ENCODE data around the gene STRN3.
"Not testable (repeated sequence)": the region's sequence is repeated elsewhere in the genome, so short reads cannot be mapped to it uniquely, and the experiment has no call there.

Gene STRN3

DNA sequence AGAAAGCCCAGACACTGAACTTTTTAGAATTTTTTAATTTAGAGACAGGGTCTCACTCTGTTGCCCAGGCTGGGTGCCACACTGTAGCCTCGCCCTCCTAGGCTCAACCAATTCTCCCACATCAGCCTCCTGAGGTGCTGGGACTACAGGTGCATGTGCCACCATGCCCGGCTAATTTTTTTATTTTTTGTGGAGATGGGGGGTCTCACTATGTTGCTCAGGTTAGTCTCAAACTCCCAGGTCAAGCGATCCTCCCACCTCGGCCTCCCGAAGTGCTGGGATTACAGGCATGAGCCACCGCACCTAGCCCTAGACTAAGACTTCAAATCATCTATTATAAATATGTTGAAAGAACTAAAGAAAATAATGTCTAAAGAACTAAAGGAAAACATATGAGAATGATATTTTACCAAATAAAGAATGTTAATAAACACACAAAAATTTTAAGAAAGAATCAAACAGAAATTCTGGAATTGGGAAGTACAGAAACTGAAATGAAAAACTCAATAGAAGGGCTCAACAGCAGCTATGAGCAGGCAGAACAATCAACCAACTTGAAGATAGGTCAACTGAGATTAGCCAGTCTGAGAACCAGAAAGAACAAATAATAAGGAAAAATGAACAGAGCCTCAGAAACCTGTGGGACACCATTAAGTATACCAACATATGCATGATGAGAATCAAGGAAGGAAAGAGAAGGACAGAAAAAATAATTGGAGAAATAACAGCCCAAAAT lies 27.0 kb downstream of the STRN3 start:
- DNase-seq = no peak

DNA sequence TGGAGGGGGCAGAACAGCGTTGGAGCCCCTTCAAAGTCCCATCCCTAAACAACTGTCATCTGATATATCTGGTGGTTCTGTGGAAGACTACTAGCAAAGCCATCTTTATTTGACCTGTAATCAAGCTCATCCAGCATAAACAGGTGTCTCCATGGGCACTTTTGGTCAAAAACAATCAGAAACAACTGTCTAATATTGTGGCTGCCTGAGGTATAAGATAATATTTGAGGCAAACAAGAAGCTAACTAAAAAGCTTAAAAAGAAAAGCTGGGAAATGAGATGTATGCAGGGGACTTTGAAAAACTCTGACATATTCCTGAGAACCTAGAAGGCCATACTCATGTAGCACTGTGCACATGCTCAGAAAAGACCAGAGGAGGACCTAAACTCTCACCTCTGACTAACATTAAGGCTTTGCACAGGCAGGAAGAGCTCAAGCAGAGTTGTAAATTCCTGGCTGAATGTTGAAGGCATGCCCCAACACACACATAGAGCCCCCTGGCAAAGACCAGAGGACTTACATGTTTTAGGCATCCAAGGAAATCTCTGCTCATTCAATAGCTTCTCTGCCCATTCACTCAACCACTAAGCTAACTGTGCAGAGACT lies 28.0 kb downstream of the STRN3 start:
- DNase-seq = no peak

GRCh38 chr14:30996892-30997659 lies 29.1 kb downstream of the STRN3 start:
- DNase-seq = no peak

DNA sequence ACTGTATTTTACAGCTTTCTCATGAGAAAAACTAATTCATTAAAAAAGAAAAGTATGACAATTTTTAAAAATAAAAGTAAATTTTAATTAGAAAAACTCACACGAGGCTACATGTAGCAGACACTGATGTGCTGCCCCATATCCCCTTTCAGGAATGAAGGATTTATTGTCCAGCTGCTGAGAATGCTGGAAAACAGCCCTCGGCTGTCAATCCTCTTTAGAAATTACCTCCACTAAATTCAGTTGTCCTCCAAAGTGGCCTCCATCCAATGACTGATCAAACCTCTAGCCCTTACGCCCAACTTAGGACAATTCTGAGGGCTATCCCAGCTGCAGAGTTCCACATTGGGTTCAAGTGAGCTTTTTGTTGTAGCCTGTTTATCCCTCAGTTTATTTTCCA lies 30.5 kb downstream of the STRN3 start:
- DNase-seq = no peak

- no peak for DNase-seq
These were observed 31.2 kb downstream of the STRN3 start for GRCh38 chr14:30994681-30995620.

DNA sequence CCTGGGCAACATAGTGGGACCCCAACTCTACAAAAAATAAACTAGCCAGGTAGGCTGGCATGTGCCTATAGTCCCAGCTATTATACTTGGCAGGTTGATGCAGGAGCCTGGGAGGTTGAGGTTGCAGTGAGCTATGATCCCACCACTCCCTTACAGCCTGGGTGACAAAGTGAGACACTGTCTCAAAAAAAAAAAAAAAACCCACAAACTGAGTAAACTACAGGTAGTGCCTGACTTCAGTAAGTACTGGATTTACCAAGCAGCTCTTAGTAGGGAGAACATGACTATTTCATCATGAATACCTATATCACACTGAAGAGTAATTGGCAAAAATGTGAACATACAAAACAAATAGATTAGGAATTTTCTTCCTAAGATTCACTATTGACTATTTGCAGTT lies 33.1 kb downstream of the STRN3 start:
- DNase-seq = no peak

DNA sequence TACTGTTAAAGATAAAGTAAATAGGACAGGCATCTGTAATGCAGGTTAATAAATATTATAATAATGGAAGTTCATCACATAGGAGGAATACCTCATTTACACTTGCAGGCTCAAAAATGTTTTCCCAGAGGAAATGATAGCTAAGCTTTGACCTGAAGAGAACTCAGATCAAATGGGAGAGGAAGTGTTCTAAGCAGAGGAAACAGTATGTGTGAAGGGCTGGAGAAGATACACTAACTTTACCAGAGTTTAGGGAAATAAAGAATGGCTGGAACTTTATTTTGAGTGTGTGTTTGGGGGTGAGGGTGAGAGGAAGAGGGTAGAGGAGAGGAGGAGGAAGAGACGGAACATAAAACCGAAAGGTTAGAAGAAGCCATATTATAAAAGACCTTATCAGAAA lies 34.8 kb downstream of the STRN3 start:
- DNase-seq = no peak

DNA sequence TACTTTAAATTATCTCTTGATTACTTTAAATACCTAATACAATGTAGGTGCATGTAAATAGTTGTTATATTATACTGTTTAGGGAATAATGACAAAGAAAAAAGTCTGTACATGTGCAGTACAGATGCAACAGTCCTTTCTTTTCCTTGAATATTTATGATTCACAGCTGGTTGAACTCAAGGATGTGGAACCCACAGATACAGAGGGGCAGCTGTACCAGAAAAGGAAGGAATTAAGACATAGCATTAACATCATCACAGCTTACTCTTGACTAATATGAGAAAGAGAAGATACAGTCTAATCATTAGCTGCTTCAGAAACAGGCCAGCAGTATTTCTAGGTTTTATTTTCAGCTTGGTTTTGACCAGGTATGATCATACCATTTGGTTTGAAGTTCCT lies 35.4 kb downstream of the STRN3 start:
- no peak for DNase-seq

DNA sequence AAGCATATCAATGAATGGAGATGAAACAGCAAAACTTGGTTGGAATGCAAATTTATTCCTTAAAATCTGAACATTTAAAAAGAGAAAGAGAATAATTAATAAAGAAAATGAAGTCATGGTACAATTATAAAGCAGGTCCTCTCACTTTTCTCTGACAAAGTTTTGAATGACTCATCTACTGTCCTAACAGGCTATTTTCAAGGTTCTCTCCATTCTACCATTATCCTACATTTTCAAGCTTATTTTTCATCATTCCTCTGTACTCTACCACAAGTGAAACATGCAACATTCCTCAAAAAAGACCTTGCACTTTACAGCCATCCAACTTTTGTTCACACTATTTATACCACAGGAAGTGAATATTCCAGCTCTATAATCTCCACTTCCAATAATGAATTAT lies 37.7 kb downstream of the STRN3 start:
- no peak for DNase-seq

DNA sequence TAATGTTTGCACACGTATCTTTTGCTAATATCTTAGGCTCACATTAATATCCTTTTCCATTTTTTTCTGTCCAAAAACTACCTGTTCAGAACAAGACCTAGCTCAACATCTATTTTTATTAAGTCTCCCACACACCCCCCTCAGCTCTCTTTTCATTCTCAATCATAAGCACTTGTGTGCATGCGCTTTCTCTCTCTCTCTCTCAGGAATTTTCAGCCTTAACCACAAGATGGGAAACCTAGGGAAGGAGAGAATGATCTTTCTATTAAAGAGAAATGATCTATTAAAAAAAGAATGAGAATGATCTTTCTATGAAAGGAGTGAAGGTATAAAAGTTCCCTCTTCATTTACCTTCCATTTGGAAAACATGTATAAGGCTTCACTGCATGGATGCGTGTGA lies 40.4 kb downstream of the STRN3 start:
- no peak for DNase-seq

DNA sequence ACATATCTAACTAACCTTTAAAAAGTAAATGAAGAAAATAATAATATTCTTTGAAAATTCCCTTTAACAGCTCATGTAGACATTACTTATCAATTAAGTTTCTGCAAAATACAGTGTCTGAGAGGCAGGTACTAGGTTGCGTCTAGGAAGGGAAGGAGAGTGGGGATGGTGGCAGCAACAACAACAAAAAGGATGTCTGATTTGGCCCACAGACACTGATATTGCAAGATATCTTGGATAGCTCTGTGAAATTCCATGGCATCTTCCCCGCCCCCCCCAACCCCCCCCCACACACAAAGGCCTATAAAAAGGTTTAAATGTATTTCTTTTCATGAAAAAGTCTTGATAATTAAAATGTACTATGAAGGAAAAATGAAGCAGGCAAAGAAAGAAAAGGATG lies 42.3 kb downstream of the STRN3 start:
- no peak for DNase-seq

- DNase-seq = no peak
These were observed 43.6 kb downstream of the STRN3 start for GRCh38 chr14:30982533-30982932.

DNA sequence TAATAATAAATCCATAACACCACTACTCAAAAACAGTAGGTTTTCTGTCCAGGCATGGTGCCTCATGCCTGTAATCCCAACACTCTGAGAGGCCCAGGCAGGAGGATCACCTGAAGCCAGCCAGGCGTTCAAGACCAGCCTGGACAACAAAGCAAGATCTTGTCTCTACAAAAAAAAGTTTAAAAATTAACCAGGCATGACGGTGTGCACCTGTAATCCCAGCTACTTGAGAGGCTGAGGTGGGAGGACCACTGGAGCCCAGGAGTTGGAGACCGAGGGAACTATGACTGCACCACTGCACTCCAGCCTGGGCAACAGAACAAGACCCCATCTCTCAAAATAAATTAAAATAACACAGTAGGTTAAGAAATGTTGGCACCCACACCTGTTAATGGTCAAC lies 45.2 kb downstream of the STRN3 start:
- no peak for DNase-seq

DNA sequence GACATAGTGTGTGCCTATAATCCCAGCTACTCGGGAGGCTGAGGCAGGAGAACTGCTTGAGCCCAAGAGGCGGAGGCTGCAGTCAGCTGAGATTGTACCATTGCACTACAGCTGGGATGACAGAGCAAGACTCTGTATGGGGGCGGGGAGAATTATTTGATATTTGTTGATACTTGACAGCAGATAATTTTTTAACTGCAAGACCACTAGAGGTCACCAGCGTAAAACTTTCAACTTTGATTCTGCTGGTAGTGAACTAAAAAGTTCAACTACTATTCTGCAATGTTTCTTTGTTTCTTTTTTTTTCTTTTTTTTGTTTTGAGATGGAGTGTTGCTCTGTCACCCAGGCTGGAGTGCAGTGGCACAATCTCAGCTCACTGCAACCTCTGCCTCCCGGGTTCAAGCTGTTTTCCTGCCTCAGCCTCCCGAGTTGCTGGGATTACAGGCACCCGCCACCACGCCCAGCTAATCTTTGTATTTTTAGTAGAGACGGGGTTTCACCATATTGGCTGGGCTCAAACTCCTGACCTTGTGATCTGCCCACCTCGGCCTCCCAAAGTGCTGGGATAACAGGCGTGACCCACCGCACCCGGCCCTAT lies 46.0 kb downstream of the STRN3 start:
- DNase-seq = not testable (repeated sequence)

DNA sequence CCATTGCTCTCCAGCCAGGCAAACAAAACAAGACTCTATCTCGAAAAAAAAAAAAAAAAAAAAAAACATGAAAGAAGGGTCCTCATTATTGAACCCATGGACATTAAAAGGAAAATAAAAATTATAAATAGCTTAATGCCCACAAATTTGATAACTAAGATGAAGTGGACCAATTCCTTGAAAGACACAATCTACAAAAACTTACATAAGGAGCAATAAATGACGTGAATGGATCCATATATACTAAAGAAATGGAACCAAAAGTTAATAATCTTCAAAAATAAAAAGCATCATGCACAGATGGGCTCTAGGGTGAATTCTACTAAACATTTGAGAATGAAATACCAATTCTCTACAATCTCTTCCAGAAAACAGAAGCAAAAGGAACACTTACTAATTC lies 48.4 kb downstream of the STRN3 start:
- no peak for DNase-seq

- no peak for DNase-seq
These were observed 51.6 kb downstream of the STRN3 start for GRCh38 chr14:30974628-30975027.

GRCh38 chr14:30972882-30973582 lies 53.1 kb downstream of the STRN3 start:
- DNase-seq = no peak

GRCh38 chr14:30972036-30972732 lies 54.0 kb downstream of the STRN3 start:
- not testable (repeated sequence) for DNase-seq

DNA sequence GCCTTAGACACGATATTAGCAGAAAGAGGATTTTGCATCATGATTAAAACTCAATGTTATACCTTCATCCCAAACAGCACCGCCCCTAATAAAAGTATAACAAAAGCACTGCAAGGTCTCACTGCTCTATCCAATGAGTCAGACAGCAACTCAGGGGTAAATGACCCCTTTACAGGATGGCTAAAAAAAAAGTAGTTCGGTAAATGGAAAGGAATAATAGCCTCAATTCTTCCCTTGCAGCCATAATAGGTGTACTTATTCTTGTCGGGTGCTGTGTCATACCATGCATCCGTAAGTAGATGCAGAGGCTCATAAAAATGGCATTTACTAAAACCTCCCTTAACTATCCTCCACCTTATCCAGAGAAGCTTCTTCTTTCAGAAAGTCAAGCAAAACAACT lies 54.6 kb downstream of the STRN3 start:
- no peak for DNase-seq

DNA sequence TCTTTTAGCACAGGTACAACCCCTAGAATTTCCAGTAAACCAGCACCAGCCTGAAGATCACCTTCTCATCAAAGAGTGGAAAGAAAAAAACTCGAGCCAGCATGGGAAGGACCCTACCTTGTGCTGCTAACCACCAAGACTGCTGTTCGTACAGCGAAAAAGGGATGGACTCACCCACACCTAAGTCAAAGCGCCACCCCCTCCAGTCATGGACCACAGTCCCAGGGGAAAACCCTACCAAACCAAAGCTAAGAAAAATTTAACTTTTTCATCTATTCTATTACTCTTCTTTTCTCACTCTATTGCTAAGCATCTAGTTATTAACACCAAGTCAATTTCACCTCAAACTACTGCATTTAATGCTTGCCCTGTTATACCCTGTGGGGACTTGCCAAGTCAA lies 56.4 kb downstream of the STRN3 start:
- not testable (repeated sequence) for DNase-seq

Measured in DMS153 (cell line).